HG03064 (cell line): ENCODE data around the gene TSPAN4.

Source experiments
- ATAC-seq: cut with Tn5 transposase; IDR thresholded peaks from one replicate; pipeline ENCODE4 v1.9.1; 2021; ENCODE audit warnings: low read depth; ENCODE audit not compliant: unreplicated experiment

The TSPAN4 gene

DNA sequence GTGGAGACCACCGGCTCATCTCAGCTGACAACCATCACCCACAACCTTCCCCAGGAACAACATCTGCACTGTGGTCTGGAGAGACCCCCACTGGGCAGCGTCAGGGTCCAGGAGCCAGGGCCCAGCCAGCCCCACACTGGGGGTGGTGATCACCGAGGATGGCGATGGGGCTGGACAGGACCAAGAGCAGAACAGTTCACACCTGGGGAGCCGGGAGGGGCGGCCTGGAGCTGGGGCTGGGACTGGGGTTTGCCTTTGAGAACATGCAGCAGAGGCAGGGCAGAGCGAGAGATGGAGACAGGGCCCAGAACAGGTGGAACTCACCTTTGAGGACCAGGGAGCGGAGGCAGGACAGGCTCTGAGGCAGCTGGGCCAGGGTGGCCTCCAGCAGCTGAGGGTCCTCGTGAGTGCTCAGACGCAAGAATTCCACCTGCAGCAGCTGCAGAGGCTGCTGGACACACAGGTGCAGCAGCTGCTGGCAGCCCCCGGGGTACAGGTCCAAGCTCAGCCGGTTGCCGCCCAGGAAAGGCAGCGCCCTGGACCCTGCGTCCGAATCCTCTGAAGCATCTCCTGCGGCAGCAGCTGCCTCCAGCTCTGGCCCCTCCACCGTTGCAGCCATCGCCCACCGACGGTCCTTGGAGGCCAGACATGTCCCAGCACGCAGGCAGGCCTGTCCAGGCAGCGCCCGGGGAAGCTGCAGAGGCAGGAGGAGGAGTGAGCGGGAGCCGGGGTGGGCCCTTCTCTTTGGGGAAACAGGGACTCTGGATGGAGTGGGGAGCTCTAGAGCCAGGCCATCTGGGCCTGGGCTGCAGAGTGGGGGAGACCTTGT lies 38.7 kb upstream of the TSPAN4 start:
- ATAC-seq, result no peak

DNA sequence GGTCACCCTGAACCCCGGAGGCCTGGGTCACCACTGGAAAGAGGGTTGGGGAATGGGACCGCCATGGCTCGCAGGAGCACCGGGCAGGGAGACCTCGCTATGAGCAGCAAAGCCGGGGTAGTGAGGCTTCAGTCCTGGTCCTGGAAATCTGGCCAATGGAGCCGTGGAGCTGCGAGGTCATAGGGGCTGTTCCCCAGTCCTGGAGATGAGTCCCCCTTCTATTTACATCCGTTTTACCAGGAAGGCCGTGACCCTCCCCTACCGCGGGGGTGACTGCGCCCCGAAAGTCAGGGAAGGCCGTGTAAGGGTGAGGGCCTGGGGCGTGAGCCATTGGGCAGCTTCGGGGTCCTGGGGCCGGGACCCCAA lies 38.1 kb upstream of the TSPAN4 start:
- no peak for ATAC-seq

DNA sequence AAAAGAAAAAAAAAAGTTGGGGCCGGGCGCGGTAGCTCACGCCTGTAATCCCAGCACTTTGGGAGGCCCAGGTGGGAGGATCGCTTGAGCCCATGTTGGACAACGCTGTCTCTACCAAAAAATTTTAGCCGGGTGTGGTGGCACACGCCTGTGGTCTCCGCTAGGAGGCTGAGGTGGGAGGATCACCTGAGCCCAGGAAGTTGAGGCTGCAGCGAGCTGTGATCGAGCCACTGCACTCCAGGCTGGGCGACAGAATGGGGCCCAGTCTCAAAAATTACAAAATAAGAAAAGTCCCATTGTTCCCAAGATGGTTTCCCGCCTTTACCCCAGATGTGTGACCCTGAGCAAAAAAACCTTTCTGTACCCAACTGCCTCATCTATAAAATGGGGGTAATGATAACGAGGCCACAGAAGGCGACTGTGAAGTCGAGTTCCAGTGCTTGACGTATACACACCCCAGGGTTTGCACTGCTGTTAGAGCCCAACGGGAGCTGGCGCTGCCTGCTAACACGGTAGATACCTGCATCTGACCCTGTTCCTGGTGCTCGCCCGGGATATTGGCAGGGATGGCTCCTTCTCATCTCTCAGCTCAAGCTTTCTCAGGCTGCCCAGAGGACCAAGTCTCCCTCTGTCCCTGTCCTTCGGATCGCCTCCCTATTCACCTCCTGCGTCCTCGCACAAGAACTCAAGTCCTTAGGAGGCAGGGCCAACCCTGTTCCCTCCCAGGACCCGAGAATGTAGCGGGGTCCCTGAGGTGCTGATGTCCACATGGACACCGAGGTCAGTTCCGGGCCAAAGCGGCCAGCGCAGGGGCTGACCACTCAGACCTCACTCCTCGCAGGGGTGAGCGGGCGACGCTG lies 34.0 kb upstream of the TSPAN4 start:
- ATAC-seq, result no peak

DNA sequence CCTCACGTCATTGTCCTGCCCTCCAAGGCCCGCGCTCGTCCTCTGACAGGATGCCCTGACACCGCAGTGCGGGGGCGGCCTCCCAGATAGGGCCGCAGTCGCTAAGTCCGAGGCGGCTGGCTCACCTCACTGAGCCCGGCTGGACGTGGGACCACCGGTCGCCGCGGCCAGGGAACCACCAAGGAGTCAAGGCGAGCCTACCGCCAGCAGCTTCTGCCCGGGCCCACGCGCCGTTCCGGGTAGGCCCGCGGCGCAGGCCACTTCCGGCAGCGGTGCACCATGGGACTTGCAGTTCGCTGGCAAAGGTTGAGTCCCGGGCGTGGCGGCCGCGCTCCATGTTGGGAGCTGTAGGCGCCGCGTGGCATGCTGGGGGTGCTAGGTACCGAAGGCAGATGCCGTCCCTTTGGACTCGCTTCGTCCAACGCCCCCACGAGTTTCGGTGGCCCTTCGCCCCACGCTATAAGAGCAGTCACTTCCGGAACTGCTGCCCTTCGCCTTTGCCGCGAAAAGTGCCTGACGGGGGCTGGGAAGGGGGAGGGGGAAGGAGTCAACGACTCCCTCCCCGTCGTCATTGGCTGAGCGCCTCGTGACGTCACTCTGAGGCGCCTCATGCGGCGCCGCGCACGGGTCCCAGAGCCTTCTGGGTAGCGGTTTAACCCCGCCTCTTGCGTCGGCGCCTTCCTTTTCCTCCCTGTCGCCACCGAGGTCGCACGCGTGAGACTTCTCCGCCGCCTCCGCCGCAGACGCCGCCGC lies 33.2 kb upstream of the TSPAN4 start, which contains the start of gene RPLP2:
Gene RPLP2, plus strand, starts transcription at position 681 of the 753 bp plus-strand sequence. CDS start 268 bp downstream, outside the sequence.
- ATAC-seq, result peak; percentile 64

DNA sequence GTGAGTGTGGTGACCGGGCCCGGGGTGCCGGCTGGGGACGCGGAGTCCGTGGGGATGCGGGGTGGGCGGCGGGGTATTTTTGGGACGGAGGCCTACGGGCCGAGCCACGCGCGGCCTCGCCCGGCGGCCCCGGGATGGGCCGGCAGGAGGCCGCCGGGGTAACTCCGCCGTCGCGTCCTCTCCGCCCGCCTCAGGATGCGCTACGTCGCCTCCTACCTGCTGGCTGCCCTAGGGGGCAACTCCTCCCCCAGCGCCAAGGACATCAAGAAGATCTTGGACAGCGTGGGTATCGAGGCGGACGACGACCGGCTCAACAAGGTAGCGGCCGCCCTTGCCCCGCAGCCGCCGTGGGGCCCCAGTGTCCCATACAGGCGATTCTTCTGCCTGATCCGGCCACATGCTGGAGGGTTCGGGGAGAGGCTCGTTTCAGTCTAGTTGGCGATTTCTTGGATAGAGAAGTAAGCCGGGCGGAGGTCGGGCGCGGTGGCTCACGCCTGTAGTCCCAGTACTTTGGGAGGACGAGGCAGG lies 32.5 kb upstream of the TSPAN4 start:
- peak; percentile 14 for ATAC-seq

DNA sequence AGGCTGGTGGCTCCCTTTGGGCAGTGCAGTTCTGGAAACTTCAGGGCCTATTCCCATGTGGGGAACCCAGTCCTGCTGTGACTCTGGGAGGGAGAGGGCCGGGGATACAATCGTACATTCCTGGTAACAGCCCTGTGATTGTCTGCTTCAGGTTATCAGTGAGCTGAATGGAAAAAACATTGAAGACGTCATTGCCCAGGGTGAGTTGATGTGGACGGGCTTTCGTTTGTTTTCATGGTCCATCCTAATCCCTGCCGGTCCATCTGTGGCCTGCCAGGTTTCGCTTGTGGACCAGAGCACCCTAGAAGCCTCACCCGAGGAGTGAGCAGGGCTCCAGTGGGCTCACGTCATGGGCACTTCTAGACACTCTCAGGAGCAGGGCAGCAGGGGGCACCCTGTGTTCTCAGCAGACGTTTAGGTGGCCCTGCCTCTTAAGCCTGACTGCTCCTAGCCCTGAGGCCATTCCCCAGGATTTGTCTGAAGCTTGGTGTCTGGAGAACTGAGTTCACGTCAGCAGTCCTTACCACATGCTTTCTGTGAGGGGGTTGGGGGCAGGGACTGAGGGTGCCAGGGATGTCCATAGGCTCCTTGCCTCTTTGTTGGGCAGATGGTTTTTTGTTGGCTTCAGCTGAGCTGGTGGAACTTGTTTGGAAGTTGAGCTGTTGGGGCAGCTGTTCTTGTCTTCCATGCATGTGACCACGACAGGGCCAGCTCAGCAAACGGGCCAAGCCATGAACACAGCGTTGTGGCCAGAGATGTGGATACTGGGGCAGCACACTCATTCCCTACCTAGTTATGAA lies 31.0 kb upstream of the TSPAN4 start:
- no peak for ATAC-seq

DNA sequence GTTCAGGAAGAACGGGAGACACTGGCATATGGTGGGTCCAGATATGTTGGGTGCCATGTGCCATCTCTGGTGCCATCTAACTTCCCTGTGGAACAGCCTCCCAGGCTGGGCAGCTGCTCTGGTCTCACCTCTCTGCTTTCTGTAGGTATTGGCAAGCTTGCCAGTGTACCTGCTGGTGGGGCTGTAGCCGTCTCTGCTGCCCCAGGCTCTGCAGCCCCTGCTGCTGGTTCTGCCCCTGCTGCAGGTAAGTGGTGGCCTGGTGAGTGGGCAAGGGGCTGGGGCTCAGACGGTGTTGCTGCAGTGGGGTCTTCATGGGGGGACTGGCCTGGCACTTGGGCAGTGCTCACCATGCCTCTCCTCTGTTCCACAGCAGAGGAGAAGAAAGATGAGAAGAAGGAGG lies 30.3 kb upstream of the TSPAN4 start:
- no peak for ATAC-seq

DNA sequence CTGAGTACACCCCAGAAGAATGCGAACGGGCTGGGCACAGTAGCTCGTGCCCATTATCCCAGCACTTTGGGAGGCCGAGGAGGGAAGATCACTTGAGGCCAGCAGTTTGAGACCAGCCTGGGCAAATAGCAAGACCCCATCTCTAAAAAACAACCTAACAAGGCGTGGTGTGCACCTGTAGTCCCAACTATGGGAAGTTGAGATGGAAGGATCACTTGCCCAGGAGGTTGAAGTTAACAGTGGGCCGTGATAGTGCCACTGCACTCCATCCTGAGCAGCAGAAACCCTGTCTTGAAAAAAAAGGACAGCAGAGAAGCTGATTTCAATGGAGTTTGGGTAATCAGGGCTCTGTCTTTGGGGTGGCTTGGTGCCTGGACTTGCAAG lies 29.6 kb upstream of the TSPAN4 start:
- ATAC-seq, result no peak

DNA sequence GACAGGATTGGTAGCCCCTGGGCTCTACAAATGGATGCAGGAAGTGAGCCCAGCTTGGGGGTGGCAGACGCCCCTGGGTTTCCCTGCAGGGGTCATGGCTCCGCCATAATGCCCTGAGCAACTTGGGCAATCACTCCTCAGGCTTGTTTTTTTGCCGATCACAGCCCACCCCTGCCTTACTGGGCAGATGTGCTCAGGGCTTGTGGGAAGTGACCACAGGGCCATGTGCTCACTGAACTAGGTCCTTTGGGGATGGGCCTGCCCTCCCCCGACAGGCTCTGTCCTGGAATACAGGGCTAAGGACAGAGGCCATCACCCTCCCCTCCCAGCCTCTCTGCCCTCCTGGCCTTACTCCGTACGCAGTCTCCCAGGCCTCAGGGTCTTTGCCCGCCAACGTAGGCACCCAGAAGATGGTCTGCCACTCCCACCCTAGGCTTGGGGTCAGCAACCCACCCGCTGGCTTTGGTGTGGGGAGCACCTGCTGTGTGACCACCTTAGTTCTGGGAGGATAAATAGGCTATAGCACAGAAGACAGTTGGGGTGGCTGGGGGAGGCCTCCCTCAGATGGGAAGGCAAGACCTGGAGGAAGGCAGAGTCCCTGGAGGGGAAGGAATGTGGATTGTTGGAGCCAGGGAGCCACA lies 29.1 kb upstream of the TSPAN4 start:
- ATAC-seq, result no peak

DNA sequence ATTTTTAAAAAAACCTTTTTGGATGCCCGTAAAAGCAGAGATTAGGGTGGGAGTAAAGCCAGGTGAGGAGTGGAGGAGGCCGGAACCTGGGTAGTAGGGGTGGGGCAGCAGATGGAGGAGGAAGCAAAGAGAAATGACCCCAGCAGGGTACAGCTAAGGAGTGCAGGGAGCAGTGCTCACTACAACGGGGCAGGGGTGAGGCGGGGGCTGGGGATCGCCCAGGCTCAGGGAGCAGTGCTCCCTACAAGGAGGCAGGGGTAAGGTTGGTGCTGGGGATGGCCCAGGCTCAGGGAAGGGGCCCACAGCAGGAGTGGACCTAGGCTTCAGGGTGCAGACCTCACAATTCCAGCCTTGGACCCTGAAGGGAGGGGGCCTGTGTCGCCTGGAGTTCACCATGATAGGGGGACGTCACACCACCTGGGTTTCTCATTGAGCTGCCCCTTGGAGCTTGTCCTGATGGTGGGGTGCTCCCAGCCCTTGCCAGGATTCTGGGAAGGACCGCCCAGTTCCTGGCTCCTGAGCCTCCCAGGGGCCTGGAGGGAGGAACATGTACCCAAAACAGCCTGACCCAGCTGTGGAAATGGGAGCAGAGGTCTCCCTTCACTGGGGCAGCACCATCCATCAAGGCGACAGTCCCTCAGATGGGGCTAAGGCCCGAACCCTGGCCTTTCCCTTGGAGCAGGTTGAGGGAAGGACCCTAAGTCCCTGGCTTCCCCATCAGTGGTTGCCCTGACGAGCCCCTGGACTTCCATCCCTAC lies 26.8 kb upstream of the TSPAN4 start:
- ATAC-seq, result no peak

DNA sequence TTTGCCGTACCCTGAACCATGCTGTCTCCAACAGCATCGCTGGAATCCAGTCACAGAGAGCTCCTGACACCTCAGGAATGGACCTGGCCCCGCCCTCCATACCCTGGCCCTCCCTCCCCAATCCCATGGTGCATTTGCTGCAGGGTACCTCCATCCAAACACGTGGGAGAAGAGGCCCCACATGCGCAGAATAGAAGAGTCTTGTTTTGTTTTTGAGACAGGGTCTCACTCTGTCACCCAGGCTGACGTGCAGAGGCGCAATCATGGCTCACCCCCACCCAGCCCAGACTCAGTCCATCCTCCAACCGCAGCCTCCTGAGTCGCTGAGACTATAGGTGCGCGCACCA lies 26.2 kb upstream of the TSPAN4 start:
- ATAC-seq, result no peak

DNA sequence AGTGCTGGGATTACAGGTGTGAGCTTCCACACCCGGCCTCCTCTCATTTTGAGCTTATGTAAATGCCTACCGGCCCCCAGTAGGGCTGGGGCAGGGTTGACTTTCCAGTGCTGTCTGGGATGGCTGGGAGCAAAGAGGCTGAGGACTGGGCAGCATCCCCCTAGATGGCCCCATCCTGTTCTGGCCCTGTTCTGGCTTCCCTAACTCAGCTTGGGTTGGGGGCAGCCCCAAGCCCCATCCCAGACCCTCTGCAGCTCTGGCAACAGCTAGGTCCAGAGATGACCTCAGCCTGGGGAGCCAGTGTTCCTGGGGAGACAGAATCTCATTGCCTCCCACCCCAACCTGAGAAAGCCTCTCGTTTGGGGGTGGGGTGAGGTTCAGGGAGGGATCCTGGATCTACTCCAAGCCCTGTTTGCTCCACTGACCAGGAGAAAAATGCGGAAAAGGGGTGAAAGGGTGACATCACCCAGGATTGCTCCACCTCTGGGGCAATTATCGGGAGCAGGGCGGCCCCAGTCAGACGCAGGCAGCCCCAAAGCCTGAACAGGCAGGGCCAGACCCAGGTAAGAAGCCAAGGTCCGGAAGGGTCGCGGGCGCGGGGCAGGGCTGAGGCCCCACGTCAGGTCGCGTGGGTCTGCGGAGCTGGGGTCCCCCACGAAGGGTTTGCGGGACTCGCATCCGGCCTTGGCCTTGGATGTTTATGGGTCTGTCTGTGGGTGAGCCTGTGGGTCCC lies 24.1 kb upstream of the TSPAN4 start, which contains the start of gene PNPLA2:
Gene PNPLA2, plus strand, starts transcription at position 519 of the 733 bp plus-strand sequence. CDS start 805 bp downstream, outside the sequence.
- no peak for ATAC-seq

DNA sequence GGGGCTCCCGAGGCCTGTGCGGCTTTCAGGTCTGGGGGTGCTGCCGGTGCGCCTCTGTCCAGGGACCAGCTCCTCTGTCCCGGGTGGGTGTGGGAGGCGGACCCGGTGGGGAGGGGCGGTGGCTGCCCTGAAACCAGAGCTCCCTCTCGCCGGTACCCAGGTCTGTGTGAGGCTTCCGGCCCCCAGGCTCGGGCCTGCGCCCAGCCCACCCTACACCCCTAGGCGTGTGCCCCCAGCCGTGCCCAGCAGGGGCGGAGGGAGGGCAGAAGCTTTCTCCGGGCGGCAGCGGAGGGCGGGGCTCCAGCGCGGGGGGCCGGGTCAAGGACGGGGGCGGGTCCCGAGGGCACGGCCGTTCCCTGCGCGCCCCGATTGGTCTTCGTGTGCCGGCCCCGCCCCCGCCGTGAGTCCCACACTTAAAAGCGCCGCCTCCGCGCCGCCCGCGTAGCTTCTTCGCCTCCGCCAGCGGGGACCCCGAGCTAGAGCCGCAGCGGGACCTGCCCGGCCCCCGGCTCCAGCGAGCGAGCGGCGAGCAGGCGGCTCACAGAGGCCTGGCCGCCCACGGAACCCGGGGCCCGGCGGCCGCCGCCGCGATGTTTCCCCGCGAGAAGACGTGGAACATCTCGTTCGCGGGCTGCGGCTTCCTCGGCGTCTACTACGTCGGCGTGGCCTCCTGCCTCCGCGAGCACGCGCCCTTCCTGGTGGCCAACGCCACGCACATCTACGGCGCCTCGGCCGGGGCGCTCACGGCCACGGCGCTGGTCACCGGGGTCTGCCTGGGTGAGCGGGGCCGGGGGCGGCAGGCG lies 23.3 kb upstream of the TSPAN4 start:
- peak; percentile 51 for ATAC-seq

DNA sequence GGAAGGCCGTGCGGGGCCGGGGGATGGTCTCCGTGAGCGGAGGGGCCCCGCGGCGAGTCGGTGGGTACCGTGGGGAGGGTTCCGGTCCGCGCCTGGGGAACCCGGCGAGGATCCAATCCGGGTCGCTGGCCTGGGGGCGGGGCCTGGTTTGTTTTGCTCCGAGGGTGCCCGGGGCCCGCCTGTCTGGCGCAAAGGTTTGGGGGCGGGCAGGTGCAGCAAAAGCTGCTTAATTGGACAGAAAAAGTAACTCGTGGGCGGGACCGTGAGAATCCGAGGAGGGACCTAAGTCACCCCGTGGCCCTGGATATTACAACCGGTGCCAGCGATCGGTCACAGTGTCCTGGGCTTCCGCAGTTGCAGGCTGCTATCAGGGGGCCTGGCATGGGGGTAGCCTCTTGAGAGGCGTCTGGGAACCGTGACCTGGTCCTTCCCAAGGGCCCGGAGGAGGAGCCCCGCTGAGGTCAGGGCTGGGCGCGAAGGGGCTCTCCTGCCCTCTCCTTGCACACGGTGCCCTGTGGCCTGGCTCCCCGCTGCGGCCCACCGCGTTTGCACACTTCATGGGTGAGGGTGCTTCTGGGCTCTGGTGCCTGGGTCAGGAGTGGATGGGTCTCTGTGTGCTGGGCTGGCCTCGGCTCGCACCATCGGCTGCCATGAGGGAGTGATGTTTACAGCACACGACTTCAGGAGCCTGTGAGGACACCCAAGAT lies 22.6 kb upstream of the TSPAN4 start:
- peak; percentile 50 for ATAC-seq

DNA sequence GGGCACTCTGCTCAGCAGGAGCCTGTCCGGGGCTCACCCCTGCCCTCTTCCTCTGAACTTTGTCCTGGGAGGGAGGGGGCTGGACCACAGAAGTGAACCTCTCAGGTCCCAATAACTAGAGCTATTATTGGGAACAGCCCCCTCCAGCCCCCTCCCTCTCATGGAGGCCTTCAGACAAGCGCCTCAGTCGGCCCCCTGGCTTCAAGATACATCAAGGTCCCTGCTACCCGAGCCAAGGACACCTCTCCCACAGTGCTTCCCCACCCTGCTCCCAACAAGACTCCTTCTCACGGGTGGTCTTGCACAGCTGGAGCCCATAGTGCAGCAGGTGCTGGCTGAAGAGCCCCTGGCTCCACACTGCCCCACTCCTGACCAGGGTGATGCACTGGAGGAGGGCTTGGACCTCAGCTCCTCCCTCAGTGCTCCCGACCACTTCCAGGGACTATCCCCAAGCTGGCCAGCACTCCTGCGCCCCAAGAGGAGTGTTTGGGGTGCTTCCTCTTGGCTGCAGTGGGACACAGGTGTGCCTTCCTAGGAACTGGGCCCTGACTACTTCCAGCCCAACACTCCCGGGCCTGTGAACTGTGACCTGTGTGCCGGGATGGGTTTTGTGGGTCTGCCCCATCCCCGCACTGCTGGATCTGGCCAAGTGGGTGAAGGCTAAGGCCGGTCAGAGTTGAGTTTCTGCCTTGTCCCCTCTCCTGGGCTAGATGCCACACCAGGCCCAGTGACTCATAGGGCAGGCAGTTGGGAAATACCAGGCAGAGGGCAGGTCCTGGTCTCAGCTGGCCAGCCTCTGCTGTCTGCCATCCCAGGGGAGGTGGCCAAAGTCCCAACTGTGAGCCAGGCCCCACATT lies 21.8 kb upstream of the TSPAN4 start:
- ATAC-seq, result no peak
